ENCODE data around the gene FCRL5. TPM values are rescaled to one million over a fixed set of nuclear protein-coding genes. Genes with fewer than 3 reads are reported as not detected.
"Not testable (repeated sequence)": the region's sequence is repeated elsewhere in the genome, so short reads cannot be mapped to it uniquely, and the experiment has no call there.

The FCRL5 gene
- total RNA-seq, 2 experiments from 2014 or later, result not detected

- Mint-ChIP-seq H3K36me3 (no peaks in the 10 kb centered on the region), H3K27me3 (peaks cover 47% of the 10 kb centered on the region), H3K4me1 (peaks cover 8% of the 10 kb centered on the region), H3K27ac (no peak overlapping the region), H3K9me3 (ENCODE audit: low read depth) (no peaks in the 10 kb centered on the region), H3K4me3 (no peak overlapping the region)
- ATAC-seq (no peak), DNase-seq (no peak)
- CTCF ChIA-PET, result interaction anchor here (0.6 to 3.2 kb wide), 2 partner anchors 14 to 192 kb away, joined by 3 to 13 read pairs; no protein-coding TSS in a partner anchor
These were observed 14.4 kb upstream of the FCRL5 start for GRCh38 chr1:157566484-157567300.

- H3K9me3 Mint-ChIP-seq (ENCODE audit: low read depth), result no peaks in the 10 kb centered on the region
- H3K36me3 Mint-ChIP-seq, result no peaks in the 10 kb centered on the region
- H3K4me3 Mint-ChIP-seq, result no peak overlapping the region
- no peak overlapping the region for H3K27ac Mint-ChIP-seq
- CTCF ChIA-PET, result no interaction called here
- no peak for ATAC-seq
- peaks cover 8% of the 10 kb centered on the region for H3K4me1 Mint-ChIP-seq
- DNase-seq, result no peak
- peaks cover 43% of the 10 kb centered on the region for H3K27me3 Mint-ChIP-seq
These were observed 10.2 kb upstream of the FCRL5 start for GRCh38 chr1:157562515-157562914.

DNA sequence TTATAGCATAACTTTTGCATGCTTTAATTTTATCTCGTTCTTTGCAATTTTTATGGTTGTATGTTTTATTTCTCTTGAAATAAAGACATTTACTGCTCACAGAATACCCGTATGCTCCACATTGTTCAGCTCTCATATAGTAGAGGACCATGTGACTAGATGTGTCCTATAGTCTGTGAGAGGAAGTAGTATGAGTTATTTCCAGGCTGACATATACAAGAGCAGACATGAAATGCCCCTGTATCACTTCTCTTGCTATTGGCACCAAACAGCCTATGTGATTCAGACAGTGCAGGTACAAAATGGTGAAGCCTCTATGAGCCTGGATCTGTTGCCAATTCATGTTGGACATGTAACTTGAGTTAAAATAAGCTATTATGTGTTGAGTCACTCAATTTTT, 5.8 kb upstream of the FCRL5 start:
- no peak for ATAC-seq
- Mint-ChIP-seq H3K27me3 (peaks cover 25% of the 10 kb centered on the region), H3K4me3 (no peak overlapping the region), H3K36me3 (no peaks in the 10 kb centered on the region), H3K9me3 (ENCODE audit: low read depth) (no peaks in the 10 kb centered on the region), H3K4me1 (peaks cover 8% of the 10 kb centered on the region), H3K27ac (no peak overlapping the region)
- CTCF ChIA-PET, result no interaction called here
- no peak for DNase-seq

GRCh38 chr1:157548081-157548480, 4.2 kb downstream of the FCRL5 start:
- H3K4me3 Mint-ChIP-seq; CTCF ChIA-PET; DNase-seq; H3K36me3 Mint-ChIP-seq; H3K27ac Mint-ChIP-seq; ATAC-seq; H3K9me3 Mint-ChIP-seq (ENCODE audit: low read depth); H3K4me1 Mint-ChIP-seq: not testable (repeated sequence)
- peaks cover 22% of the 10 kb centered on the region for H3K27me3 Mint-ChIP-seq

DNA sequence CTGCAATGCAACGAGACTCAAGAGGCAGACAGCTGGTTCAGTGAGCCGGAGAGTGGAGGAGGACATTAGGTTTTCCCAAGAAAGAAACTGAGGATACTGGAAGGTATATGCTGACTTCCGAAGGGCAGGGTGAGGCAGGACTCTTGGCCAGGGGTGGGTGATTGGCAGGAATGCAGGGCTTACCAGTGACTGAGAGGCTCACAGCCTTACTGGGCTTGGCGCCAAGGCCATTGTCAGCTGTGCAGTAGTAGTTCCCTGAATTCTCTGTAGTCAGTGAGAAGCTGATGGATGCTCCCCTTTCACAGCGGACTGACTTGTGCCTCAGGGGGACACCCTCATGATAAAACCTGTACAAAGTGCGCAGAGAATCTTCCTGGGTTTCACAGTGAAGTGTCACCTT, 9.6 kb downstream of the FCRL5 start:
- Mint-ChIP-seq H3K4me3 (no peak overlapping the region), H3K27me3 (peaks cover 15% of the 10 kb centered on the region), H3K27ac (no peak overlapping the region), H3K9me3 (ENCODE audit: low read depth) (no peaks in the 10 kb centered on the region), H3K36me3 (no peaks in the 10 kb centered on the region), H3K4me1 (no peaks in the 10 kb centered on the region)
- DNase-seq, result no peak
- CTCF ChIA-PET, result no interaction called here
- no peak for ATAC-seq

DNA sequence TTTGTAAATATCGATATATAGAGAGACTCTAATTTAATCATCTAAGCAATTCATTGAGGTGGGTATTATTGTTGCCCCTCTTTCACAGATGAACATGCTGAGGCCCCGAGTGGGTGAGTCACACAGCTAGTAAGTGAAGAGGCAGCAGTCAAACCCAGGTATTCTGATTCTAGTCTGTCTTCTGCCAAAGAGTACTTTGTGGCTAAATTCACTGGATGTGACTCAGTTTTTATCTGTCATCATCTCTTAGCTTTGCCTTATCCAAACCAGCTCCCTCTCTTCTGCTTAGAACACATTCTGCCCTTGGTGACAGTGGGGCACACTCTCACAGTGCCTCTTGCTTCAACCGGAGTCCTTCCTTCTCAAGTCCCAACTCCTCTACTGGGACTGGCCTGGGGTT, 11.5 kb downstream of the FCRL5 start:
- no peaks in the 10 kb centered on the region for H3K36me3 Mint-ChIP-seq
- H3K27me3 Mint-ChIP-seq, result peaks cover 14% of the 10 kb centered on the region
- H3K4me3 Mint-ChIP-seq, result no peak overlapping the region
- DNase-seq (no peak), ATAC-seq (no peak)
- no peaks in the 10 kb centered on the region for H3K9me3 Mint-ChIP-seq (ENCODE audit: low read depth)
- no peak overlapping the region for H3K27ac Mint-ChIP-seq
- CTCF ChIA-PET, result no interaction called here
- no peaks in the 10 kb centered on the region for H3K4me1 Mint-ChIP-seq

- H3K27ac Mint-ChIP-seq, result no peak overlapping the region
- CTCF ChIA-PET, result no interaction called here
- DNase-seq (no peak), ATAC-seq (no peak)
- no peaks in the 10 kb centered on the region for H3K36me3 Mint-ChIP-seq
- H3K4me3 Mint-ChIP-seq, result no peak overlapping the region
- no peaks in the 10 kb centered on the region for H3K4me1 Mint-ChIP-seq
- peaks cover 13% of the 10 kb centered on the region for H3K27me3 Mint-ChIP-seq
- no peaks in the 10 kb centered on the region for H3K9me3 Mint-ChIP-seq (ENCODE audit: low read depth)
These were observed 12.1 kb downstream of the FCRL5 start for GRCh38 chr1:157540160-157540748.

DNA sequence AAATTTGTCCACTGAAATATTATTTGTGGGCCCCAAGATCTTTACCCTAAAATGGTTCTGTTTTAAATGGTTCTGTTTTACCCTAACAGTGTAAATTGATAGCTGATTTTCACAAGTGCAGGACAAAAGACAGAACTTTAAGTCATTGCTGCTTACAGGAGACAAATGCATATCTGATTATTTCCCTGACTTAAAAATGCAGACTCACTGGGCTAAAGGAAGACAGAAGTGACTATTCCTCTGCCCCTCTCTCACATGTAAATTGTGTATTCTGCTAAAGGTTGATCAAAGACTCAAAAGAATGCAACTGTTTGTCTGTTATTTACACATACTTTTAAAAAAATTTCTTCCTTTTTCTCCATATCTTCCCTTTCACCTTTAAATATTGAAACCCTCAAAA, 12.7 kb downstream of the FCRL5 start:
- CTCF ChIA-PET, result no interaction called here

GRCh38 chr1:157532569-157532968, 19.7 kb downstream of the FCRL5 start:
- H3K4me1 Mint-ChIP-seq, result no peaks in the 10 kb centered on the region
- no peaks in the 10 kb centered on the region for H3K36me3 Mint-ChIP-seq
- DNase-seq (no peak), ATAC-seq (no peak)
- no peak overlapping the region for H3K27ac Mint-ChIP-seq
- CTCF ChIA-PET, result no interaction called here
- H3K27me3 Mint-ChIP-seq, result peaks cover 35% of the 10 kb centered on the region
- H3K4me3 Mint-ChIP-seq, result no peak overlapping the region
- no peaks in the 10 kb centered on the region for H3K9me3 Mint-ChIP-seq (ENCODE audit: low read depth)

More for the DNA sequence above, 12.7 kb downstream of the FCRL5 start:
- ATAC-seq (no peak), DNase-seq (no peak)
- no peaks in the 10 kb centered on the region for H3K4me1 Mint-ChIP-seq
- no peak overlapping the region for H3K27ac Mint-ChIP-seq
- H3K4me3 Mint-ChIP-seq, result no peak overlapping the region
- H3K27me3 Mint-ChIP-seq, result peaks cover 19% of the 10 kb centered on the region
- H3K36me3 Mint-ChIP-seq, result no peaks in the 10 kb centered on the region
- H3K9me3 Mint-ChIP-seq (ENCODE audit: low read depth), result no peaks in the 10 kb centered on the region

GRCh38 chr1:157523774-157524493, 28.4 kb downstream of the FCRL5 start:
- no peak overlapping the region for H3K4me3 Mint-ChIP-seq
- H3K27ac Mint-ChIP-seq, result no peak overlapping the region
- peaks cover 5% of the 10 kb centered on the region for H3K4me1 Mint-ChIP-seq
- no peaks in the 10 kb centered on the region for H3K9me3 Mint-ChIP-seq (ENCODE audit: low read depth)
- ATAC-seq, result no peak
- peaks cover 8% of the 10 kb centered on the region for H3K27me3 Mint-ChIP-seq
- CTCF ChIA-PET, result no interaction called here
- no peak for DNase-seq
- no peaks in the 10 kb centered on the region for H3K36me3 Mint-ChIP-seq

GRCh38 chr1:157521056-157521455, 31.3 kb downstream of the FCRL5 start:
- CTCF ChIA-PET, result no interaction called here
- Mint-ChIP-seq H3K27me3 (peaks cover 8% of the 10 kb centered on the region), H3K27ac (no peak overlapping the region), H3K4me3 (no peak overlapping the region), H3K9me3 (ENCODE audit: low read depth) (no peaks in the 10 kb centered on the region), H3K4me1 (peaks cover 5% of the 10 kb centered on the region), H3K36me3 (no peaks in the 10 kb centered on the region)
- ATAC-seq (no peak), DNase-seq (no peak)

GRCh38 chr1:157520386-157520935, 31.9 kb downstream of the FCRL5 start:
- no peak for DNase-seq
- Mint-ChIP-seq H3K27me3 (peaks cover 8% of the 10 kb centered on the region), H3K36me3 (no peaks in the 10 kb centered on the region), H3K4me1 (peaks cover 5% of the 10 kb centered on the region), H3K27ac (no peak overlapping the region), H3K4me3 (no peak overlapping the region), H3K9me3 (ENCODE audit: low read depth) (no peaks in the 10 kb centered on the region)
- CTCF ChIA-PET, result no interaction called here
- no peak for ATAC-seq

DNA sequence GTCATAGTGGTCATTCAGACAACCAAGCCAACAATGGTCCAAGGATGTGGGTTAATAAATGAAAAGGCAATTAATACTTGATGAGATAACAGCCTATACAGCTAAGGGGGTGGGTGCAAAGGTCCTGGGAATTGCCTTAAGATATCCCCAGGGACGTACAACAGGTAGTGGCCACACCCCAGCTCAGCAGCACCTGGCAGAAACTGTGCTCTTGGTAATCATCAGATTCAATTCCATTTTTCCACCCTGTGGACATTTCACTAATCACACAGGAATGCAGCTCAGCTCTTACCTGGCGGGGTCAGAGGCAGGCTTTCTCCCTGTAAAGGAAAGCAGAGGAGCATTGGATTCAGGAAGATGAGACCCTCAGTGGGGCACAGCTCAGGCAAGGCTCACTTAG, 32.9 kb downstream of the FCRL5 start:
- Mint-ChIP-seq H3K9me3 (ENCODE audit: low read depth) (no peaks in the 10 kb centered on the region), H3K4me1 (peaks cover 5% of the 10 kb centered on the region), H3K36me3 (no peaks in the 10 kb centered on the region), H3K27ac (no peak overlapping the region), H3K27me3 (peaks cover 6% of the 10 kb centered on the region), H3K4me3 (no peak overlapping the region)
- CTCF ChIA-PET, result interaction anchor here (1.2 to 1.3 kb wide), 2 partner anchors 13 to 149 kb away, joined by 4 read pairs; no protein-coding TSS in a partner anchor
- DNase-seq (no peak), ATAC-seq (no peak)
